Measurements from ENCODE around the gene CCPG1.

GRCh38 chr15:55358471-55358870 lies 49.7 kb downstream of the CCPG1 start:
- TF ChIP-seq CTCF (IDR thresholded peaks at IDR 0.05) (no peak), ZFX (IDR thresholded peaks at IDR 0.05; ENCODE audit: borderline replicate concordance) (no peak)
